ENCODE results near the gene PCSK5. TPM values are rescaled to one million over a fixed set of nuclear protein-coding genes. Genes with fewer than 3 reads are reported as not detected.

Gene PCSK5
- total RNA-seq, 1 experiment from 2014 or later = 0.17 TPM

DNA sequence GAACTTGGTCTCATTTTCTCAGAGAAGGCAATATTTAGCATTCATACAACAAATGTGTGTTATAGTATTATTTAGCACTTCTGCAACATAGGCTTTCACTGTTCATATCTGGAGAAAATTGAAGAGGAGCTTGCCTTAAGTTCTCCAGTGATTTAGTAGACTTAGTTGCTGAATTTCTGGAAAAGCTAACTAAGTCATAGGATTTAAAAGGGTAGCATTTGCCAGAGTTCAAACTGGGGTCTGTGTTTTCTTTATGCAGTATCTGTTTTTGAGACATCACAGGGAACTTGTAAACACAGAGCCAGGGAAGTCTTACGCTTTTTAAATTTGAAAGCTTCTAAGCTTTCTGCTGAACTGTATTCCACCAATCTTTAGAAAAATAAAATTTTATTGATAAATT is 8.7 kb upstream of the PCSK5 start:
- ChIA-PET POLR2A (ENCODE audit: low non-redundant PET) (no interaction called here), CTCF (no interaction called here)
- intact Hi-C loops (cut with micrococcal nuclease; ENCODE audit: unreplicated experiment) = no loop called here
- no peaks in the 10 kb centered on the region for H3K9me3 ChIP-seq (ENCODE audit: low read depth, low read length, poor library complexity, severe bottlenecking)
- BruUV-seq (replicated peaks) = no TSS peak
- no peak overlapping the region for H3K27ac ChIP-seq (ENCODE audit: low read depth, low read length, poor library complexity, severe bottlenecking)
- TF ChIP-seq EZH2 (IDR thresholded peaks at IDR 0.05; ENCODE audit: borderline replicate concordance, low read depth, low read length, poor library complexity, severe bottlenecking) = no peak
- TF ChIP-seq, protein P1, sequence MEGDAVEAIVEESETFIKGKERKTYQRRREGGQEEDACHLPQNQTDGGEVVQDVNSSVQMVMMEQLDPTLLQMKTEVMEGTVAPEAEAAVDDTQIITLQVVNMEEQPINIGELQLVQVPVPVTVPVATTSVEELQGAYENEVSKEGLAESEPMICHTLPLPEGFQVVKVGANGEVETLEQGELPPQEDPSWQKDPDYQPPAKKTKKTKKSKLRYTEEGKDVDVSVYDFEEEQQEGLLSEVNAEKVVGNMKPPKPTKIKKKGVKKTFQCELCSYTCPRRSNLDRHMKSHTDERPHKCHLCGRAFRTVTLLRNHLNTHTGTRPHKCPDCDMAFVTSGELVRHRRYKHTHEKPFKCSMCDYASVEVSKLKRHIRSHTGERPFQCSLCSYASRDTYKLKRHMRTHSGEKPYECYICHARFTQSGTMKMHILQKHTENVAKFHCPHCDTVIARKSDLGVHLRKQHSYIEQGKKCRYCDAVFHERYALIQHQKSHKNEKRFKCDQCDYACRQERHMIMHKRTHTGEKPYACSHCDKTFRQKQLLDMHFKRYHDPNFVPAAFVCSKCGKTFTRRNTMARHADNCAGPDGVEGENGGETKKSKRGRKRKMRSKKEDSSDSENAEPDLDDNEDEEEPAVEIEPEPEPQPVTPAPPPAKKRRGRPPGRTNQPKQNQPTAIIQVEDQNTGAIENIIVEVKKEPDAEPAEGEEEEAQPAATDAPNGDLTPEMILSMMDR (conservative IDR thresholded peaks at IDR 0.05; ENCODE audit: low read depth, low read length) = no peak
- H3K27me3 ChIP-seq (replicated peaks; ENCODE audit: insufficient read depth, low read depth, low read length, poor library complexity) = peaks cover 4% of the 10 kb centered on the region
- H3K4me3 ChIP-seq (ENCODE audit: low read depth, low read length, poor library complexity, severe bottlenecking) = no peak overlapping the region
- H3K36me3 ChIP-seq (ENCODE audit: insufficient read depth, low read length, poor library complexity, severe bottlenecking) = no peaks in the 10 kb centered on the region
- no peaks in the 10 kb centered on the region for H3K4me1 ChIP-seq (ENCODE audit: insufficient read depth, low read length, poor library complexity, severe bottlenecking)
- no peak for DNase-seq (ENCODE audit: low spot score)

DNA sequence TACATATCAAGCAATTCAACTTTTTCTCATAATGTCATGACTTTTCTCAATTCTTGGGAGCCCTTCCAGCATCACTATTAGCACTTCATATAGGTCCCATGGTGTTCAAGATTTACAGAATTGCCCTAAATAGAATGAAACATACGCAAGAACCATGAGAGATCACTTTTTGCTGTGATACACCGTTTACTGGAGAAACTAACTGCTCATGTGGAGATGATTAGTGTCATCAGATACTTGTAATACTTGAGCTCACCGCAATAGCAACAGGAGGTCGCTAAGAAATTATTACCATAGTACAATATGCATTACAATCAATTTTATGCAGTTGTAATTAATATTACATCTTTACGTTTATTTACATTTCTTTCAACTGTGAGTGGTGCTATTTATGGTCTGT is 4.8 kb upstream of the PCSK5 start:
- Histone ChIP-seq H3K9me3 (ENCODE audit: low read depth, low read length, poor library complexity, severe bottlenecking) (no peaks in the 10 kb centered on the region), H3K36me3 (ENCODE audit: insufficient read depth, low read length, poor library complexity, severe bottlenecking) (no peaks in the 10 kb centered on the region), H3K4me3 (ENCODE audit: low read depth, low read length, poor library complexity, severe bottlenecking) (no peak overlapping the region), H3K4me1 (ENCODE audit: insufficient read depth, low read length, poor library complexity, severe bottlenecking) (no peaks in the 10 kb centered on the region), H3K27ac (ENCODE audit: low read depth, low read length, poor library complexity, severe bottlenecking) (no peak overlapping the region), H3K27me3 (replicated peaks; ENCODE audit: insufficient read depth, low read depth, low read length, poor library complexity) (peaks cover 29% of the 10 kb centered on the region)
- BruUV-seq (replicated peaks) = no TSS peak
- intact Hi-C loops (cut with micrococcal nuclease; ENCODE audit: unreplicated experiment) = no loop called here
- ChIA-PET POLR2A (ENCODE audit: low non-redundant PET) (no interaction called here), CTCF (no interaction called here)
- no peak for DNase-seq (ENCODE audit: low spot score)
- TF ChIP-seq, protein P1 (conservative IDR thresholded peaks at IDR 0.05; ENCODE audit: low read depth, low read length) = no peak

DNA sequence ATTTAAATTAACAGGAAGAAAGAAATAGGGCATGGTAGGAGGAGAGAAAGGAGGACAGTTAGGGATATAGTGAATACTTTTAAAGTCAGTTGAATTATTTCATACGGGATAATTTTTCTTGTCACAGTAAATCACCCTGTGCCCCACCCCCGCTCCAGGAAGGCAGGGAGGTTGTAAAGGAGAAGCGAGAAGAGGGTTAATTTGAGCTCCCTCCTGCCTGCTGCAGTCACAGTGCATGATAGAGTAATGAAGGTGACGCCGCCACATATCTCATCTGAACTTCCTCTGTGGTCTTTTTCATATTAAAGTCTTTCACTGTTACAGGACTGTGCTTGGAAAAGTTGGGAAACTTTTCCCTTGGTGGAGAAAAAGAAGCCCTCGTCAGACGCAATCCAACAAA is 896 bp upstream of the PCSK5 start:
- ChIA-PET CTCF (no interaction called here), POLR2A (ENCODE audit: low non-redundant PET) (no interaction called here)
- no TSS peak for BruUV-seq (replicated peaks)
- peak overlapping the region; percentile 48 for H3K4me3 ChIP-seq (ENCODE audit: low read depth, low read length, poor library complexity, severe bottlenecking)
- no peaks in the 10 kb centered on the region for H3K4me1 ChIP-seq (ENCODE audit: insufficient read depth, low read length, poor library complexity, severe bottlenecking)
- no peaks in the 10 kb centered on the region for H3K36me3 ChIP-seq (ENCODE audit: insufficient read depth, low read length, poor library complexity, severe bottlenecking)
- TF ChIP-seq, protein P1 (conservative IDR thresholded peaks at IDR 0.05; ENCODE audit: low read depth, low read length) = no peak
- no peak for TF ChIP-seq EZH2 (IDR thresholded peaks at IDR 0.05; ENCODE audit: borderline replicate concordance, low read depth, low read length, poor library complexity, severe bottlenecking)
- H3K9me3 ChIP-seq (ENCODE audit: low read depth, low read length, poor library complexity, severe bottlenecking) = no peaks in the 10 kb centered on the region
- H3K27me3 ChIP-seq (replicated peaks; ENCODE audit: insufficient read depth, low read depth, low read length, poor library complexity) = peaks cover 68% of the 10 kb centered on the region
- intact Hi-C loops (cut with micrococcal nuclease; ENCODE audit: unreplicated experiment) = no loop called here
- DNase-seq (ENCODE audit: low spot score) = no peak
- no peak overlapping the region for H3K27ac ChIP-seq (ENCODE audit: low read depth, low read length, poor library complexity, severe bottlenecking)

Data from A673 (cell line).